NCI-H2107 (cell line): ENCODE measurements around the gene ANKRD17.

Experiments
- DNase-seq: peaks from one replicate; lab custom pipeline; 2025; lab: John Stamatoyannopoulos, UW

Gene ANKRD17

DNA sequence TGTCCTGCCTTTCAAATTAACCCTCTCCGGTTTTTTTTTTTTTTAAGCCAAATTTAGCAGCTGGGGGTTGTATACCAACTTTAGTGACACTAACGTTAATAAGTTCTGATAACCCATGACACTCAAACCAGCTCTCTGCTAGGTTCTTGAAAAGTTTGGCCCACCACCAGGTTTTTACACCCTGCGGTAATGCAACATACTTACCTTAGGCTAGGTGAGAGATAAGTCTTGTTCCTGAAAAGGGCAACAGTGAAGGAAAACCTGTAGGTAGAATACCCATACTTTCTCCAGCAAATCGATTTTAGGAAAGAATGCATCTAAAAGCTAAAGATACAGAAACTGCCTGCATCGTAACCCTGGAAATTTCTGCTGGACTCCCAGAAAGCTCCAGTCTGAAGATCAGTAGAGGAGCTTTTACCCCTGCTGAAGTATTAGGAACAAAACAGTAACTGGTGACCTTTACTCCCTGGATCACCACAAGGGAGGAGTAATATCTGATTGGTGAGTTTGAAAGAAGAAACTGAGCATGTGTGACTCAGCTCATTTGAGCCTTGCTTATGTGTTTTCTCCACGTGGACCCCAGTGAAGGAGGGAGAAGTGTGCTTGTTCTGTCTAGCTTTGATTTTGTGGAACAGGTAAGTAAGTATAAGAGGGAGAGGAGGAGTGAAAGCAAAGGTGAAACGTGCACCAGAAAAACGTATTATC, 154.6 kb downstream of the ANKRD17 start:
- no peak for DNase-seq

DNA sequence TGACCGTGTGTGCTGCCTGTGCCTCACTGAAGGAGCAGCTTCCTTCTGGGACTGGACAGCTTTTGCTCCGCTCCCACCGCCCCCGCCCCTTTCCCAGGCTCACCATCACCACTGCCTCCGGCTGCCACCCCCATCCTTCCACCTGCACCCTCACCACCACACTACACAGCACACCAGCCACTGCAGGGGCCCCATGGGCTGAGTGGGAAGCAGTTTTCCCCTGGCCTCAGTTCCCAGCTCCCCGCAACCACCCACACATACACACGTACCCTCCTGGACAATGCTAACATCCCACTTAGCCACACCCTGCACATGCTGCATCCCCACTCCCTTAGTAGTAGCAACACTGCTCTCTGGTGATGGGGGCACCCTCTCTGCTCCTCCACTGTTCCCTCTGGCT, 159.5 kb downstream of the ANKRD17 start:
- no peak for DNase-seq

DNA sequence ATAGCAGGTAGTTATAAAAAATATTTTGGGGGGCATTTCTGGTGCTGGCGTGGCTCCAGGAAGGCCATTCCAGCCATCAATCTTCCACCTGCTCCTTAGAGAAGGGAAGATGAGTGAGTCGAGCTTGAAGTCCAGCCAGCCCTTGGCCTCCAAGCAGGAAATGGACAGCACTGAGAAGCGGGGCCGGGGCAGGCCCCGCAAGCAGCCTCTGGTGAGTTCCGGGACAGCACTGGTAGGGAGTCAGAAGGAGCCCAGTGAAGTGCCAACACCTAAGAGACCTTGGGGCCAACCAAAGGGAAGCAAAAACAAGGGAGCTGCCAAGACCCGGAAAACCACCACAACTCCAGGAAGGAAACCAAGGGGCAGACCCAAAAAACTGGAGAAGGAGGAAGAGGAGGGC, 159.9 kb downstream of the ANKRD17 start:
- no peak for DNase-seq

DNA sequence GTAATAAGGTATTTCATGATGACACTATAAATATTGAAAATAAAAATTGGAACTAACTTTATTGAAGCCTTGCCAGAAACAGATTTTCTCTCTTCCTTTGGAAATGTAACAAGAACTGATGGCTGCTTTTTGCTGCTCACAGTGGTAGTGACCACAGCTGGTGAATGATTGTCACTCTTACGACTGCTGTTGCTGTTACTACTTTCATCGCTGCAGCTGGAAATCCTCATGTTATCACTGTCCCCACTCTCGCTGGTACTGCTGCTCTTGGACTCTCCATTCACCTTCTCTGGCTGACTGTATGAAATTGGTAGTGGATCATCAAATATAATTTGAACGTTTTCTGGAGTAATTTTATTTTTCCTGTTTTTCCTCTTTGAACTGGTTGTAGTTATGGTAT, 160.6 kb downstream of the ANKRD17 start:
- DNase-seq: no peak

DNA sequence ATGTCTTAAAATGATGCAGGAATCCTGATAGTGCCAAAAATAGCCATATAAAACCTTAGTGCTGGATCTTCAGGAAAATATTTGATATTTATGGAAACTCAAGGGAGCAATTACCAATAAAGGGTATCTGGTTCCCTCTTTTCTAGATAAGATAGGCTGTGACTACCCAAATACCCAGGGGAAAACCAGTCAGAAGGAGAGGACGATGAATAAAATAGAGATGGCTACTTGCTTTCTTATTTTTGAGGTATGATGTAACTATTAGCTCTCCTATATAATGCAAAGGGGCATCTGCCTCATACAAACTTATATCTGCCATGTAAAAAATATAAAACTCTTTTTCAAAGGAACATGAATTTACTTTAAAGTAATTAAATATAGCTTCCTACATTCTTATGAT, 165.7 kb downstream of the ANKRD17 start:
- no peak for DNase-seq

DNA sequence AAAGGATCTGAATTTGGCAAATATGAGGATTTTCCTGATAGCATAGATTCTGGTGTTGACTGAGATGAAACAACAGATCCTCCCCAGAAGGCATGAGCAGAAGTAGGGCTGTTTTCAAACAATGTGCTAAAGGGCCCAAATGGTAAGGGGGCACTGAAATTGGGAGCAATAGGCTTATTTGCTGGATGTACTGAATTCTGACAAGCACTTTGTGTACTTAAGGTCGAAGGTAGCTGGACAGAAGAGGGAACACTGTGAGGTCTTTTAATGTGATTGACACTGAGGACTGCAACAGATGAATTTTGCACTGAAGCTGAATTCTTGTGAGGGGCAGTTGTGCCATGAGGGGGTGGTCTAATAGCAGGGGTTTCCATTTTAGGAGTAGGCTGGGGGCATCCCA, 167.9 kb downstream of the ANKRD17 start:
- DNase-seq: no peak

DNA sequence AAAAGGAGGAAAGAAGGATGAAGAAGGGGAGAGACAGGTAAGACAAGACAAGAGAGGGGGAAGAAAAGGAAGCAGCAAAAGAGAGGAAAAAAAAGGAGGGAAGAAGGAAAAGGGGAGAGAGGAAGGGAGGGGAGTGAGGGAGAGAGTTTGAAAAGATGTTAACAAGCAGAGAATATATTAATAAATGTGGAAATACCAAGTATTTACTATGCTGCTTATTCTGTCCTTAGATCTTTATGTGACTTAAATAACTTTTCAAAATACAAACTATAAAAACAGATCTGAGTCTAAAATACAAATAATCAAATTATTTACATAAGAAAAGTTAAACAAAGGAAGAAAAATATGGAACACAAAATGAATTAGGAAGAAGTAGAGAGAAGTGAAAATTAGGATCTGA, 170.7 kb downstream of the ANKRD17 start:
- DNase-seq: no peak

DNA sequence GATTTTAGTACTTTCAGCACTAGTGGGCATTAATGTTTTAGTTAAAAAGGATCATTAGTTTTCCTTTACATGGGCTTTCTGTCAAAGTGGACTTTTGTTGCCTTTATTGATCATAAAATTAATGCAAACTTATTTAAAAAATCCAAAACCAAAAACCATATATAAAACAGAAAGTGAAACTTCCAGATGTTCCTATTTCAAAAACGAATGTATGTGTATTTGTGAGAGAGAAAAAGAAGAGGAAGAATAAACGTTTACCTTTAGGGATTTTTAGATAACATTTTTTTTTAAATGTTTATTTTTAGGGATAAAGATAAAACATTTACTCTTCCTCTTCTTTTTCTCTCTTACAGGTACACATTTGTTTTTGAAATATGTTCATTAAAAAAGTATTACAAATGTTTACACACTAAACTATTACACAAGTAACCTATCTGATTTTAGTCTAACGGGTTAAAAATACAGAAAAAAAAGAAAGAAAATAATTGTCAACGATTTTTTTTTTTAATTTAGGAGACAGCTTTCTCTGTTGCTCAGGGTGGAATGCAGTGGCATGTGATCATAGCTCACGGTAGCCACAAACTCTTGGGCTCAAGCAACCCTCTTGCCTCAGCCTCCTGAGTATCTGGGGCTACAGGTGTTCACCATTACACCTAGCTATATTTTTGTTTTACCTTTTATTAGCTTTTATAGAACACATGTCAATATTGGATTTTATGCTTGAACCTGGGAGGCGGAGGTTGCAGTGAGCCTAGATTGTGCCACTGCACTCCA, 172.3 kb downstream of the ANKRD17 start:
- no peak for DNase-seq

DNA sequence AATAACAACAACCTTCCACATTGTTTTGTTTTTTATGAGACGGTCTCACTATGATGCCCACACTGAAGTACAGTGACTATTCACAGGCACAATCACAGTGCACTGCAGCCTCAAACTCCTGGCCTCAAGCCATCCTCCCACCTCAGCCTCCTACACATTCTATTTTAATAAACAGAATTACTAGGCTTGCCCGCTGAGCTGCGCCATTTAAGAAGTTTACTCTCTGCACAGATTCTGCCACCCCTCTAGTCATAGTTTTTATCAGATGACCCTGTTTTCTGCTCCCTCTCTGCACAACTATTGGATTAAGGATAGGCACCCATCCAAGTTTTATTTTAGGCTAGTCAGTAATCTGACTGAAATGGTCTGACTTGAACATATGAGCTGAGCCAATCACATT, 177.8 kb downstream of the ANKRD17 start:
- DNase-seq: no peak

DNA sequence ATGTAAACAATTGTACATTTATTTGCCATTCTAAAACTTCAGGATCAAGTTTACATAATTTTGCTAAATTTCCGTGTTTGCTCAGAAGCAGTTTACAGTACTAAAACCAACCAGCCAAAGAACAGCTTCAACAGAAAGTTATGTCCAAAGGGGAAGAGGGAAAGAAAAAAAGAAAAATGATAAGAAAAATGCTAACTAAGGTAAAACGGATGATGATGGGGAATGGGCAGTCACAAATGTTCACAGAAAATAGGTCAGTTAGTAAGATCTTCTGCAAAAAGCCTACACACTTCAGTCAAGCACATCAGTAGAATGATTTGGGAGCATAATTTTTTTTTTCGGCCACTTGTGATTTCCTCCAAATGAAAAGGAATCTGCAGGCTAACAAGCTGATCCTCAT, 182.8 kb downstream of the ANKRD17 start:
- DNase-seq: no peak

DNA sequence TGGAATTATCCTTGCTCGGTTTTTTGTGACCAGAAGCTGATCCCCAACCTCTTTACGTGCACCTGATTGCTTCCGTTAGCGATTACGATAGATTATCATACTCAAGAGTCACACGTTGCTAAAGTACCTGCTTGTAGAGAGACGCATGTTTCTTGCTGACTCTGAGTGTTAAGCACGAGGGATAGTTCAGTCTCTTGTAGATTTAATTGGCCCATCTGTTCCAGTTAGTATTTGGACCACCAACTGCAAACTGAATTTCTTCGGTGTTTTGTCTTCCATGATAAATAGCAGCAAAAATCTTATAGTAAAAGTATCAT, 188.6 kb downstream of the ANKRD17 start:
- DNase-seq: no peak

DNA sequence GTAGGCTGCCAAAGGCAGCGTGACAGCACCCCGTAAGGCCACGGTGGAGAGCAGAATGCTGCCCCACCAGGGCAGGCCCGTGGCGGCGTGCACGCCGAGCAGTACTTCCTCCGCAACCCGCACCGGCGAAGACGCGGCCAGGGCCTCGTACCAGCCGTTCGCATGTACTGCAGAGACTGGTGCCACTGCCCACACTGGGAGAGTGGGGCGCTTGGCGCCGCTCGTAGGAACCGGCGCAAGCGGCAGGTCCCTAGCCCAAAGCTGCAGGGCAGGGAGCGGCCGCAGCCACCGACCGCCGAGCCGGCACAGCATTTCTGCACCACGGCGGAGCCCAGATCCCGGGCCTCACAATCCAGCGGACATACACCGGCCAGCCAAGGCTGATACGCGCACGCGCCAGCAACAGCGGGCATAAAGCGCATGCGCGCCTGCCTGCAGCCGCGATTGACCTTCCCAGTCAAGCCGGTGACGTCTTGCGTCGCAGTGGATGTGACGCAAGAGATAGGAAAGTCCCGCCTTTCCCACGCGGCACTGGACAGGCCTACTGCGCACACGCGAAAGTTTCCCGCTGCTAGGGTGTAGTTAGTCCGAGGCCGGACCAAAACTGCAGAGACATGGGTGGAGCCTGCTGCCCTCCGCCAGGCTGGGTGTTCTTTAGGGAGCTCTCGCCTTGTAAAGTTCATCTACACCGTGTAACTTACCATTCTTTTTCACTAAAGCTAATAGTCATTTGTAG, 189.1 kb downstream of the ANKRD17 start, which contains the start of gene COX18:
TSS of gene COX18 (minus strand) at position 379 of the 736 bp plus-strand sequence. CDS start at position 312, 67 bp downstream.
- peak; percentile 65 for DNase-seq

DNA sequence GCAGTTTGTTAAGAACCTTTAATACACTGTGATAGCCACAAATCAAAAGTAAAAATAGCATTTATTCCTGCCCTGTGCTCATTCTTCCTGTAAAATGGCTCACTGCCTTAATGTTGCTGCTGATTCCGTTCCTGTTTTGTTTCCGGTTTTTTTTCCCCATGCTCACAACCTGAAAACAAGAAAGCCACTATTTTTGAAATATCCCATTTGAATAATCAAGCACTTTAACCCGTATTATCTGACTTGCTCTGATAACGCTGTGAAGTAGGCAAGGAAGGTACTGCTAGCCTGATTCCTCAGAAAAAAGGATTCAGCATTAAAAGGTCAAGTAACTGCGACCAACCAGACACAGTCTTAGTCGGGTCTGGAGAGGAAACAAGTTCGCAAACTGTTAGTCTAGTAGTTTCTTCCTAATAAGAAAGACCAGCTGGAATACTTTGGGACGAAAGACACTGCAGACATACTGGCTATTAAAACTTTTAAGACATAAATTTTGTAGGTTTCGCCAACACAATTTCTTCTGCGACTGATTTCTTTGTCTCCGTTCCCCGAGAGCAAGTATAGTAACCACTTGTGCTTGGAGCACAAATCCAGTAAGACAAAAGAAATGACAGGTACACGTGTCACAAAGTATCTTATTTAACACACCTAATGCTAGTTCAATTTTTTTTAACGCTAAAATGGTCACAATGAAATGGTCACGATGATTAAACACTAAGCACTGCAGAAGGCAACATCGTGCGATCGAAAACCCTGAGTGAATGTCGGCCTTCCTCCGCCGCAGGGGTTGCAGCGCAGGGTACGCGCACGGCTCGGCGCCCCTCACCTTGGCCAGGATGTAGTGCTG, 189.9 kb downstream of the ANKRD17 start:
- DNase-seq: peak; percentile 7

DNA sequence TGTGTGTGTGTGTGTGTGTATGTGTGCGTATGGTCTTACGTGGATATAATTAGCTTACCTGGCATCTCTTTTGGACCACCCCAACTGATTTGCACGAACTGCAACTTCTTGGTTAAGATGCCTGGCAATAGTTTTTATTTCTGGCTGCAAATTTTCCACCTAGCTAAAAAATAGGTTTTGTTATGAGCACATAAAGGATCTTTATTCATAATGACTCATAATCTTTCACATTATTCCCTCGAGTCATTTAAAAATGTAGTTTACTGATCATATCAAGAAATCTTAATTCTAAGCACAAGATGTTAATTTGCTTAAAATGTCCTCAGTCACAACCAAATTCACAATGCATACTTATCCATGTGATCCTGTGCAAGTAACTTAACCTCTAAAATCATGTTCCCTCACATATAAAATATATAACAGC, 190.6 kb downstream of the ANKRD17 start:
- no peak for DNase-seq

DNA sequence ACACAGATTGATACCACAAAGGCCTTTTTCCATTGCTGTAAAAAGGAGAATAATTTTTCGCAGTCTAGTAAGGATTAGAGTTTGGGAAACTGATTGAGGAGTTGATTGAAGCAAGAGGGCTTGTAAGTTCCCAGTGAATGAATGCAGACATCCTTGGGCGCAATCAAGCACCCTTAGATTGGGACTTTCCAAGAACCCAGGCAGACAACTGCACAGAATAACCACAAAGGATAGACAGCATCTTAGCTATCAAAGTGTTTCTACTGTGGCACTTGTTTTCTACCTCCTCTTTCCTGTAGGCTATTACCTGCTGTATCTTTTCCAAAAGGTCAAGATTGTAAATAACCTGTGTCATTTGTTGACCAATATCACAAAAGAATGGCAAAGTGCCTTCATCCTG, 191.7 kb downstream of the ANKRD17 start:
- no peak for DNase-seq

DNA sequence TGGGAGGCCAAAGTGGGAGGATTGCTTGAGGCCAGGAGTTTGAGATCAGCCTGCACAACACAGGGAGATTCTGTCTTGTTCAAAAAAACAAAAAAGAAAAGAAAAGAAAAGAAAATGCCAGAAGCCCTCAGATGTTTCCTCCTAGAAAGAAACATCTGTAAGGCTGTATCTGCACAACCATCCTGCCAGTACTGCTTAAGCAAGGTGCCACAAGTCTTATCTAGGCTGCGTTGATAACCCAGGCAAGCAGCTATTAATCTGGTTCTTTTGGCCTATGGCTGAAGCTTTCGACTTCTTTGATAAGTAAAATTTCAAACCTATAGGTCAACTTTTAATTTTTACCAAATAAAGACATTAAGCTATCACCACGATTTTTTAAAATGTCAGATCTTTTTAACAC, 192.2 kb downstream of the ANKRD17 start:
- DNase-seq: no peak

DNA sequence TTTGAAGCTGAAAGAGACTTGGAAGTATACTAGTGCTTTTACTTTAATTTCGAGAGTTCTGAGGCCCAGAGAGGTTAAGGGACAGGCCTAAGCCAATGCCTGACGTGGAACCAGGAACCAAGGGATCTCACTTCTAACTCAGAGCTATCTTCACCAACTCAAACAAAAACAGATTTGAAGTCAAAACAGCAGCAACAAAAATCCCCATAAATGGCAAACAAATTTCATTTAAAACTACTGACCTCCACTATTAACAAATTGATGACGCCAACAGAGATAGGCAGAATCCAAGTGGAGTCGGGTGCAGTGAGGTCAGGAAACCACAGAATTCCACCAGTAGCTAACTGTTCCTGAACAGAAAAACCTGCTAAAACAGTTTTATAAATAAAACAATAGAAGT, 194.1 kb downstream of the ANKRD17 start:
- no peak for DNase-seq

DNA sequence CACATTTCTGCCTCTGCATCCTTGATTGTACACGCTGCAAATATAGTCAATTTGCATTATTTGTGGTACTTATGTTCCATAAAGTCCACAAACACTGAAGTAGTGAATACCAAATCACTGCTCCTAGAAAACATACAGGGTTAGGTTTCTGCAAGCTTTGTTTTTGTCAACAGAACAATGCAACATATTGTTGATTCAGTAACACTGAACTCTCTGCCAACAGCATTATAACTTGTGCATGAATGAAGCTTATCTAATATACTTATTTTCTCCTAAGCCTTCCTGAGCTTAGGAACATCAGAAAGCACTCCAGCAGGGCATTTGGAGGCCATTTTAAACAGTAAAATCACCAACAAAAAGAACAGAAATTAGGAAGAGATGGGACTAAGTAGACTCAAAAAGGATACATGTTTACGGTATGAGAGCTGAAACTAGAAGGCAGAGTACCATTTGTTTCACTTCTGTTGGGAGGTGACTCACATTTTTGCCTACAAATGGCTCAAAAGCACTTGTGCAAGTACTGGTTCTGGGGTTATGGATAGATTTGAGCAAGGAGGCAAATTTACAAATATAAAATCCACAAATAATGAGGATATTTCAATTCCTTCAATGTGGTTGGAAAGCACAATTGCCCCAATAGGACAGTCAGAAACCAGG, 203.2 kb downstream of the ANKRD17 start:
- DNase-seq: no peak

DNA sequence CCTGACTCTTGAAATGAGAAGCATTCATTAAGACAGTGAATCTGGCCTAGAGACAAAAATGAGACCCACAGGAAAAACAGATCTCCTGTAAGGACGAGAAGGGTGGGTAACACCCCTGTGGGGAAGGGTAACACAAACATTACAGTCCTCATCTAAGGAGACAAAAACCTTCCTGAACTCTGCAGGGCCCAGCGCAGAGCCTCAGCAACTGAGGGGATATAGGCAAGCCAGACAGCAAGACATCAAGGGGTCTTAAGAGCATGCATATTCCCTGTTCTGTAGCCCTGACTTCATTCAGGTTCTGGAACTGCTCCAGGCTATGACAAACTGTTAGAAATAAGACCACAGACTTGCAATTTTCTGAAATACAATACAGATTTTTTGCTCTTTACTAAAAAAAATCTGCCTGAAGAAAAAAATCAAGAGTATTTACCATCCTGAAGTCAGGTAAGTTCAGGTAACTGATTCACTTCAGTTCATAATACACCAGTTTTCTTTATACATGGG, 204.6 kb downstream of the ANKRD17 start:
- no peak for DNase-seq

DNA sequence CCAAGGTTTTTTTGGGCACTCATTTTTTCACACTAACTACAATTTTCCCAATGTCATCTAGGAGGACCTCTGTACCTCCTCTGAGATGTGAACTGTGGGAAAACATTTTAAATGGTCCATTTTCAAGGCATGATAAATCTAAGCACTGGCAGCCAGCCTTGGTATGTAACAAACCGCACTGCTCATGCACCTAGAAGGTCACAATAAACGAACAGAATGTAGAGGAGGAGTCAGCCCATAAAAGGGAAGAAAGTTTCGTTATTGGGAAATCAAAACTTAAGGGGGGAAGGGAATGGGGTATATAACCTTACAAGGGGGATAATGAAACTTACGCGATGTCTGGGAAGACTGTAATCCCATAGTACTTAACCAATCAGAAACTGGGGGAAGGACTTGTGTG, 205.5 kb downstream of the ANKRD17 start:
- no peak for DNase-seq

DNA sequence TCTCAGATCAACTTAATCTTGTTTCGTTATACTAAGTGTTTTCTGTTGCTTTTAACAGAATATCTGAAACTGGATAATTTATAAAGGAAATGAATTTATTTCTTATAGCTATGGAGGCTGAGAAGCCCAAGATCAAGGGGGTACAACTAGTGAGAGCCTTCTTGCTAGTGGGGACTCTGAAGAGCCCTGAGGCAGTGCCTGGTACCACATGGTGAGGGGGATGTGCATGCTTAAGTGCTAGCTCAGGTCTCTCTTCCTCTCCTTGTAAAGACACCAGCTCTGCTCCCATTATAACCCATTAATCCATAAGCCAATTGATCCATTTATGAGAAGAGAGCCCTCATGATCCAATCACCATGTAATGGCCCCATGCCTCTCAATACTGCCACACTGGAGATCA, 207.0 kb downstream of the ANKRD17 start:
- no peak for DNase-seq
